ENCODE measurements around the gene CDC26.

DNA sequence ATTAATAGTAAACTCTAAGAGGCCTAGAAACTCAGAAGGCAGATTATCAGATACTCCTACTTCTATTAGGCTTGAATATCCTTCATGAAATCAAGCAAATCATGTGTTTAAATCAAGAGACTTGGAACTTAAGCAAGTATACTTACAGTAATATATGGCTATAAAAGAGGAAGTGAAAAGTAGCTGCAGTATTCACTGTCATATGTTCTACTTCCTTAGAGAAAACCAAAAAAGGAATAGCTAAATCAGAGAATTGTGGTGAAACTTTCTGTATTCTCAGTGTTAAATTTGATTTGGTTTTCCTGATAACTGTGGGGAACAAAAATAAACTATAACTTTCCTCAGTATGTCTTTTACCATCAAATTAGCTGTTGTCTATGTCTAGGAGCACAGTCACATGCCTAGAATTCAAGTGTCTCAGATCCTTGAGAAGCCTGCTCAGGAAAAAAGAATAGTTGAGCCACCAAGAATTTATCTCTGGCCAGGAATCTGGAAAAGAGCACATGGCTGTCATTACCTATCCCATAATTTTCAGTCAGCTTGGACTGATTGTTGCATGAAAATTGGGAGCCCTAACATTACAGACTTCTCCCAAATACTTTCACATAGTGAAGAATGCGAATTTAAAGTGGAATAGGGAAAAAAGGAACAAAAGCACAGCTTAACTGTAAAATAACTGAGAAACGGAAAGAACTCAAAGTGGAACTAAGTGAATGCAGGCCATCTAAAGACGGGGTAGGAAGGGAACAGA, 56.0 kb downstream of the CDC26 start:
- TF ChIP-seq, protein P1, sequence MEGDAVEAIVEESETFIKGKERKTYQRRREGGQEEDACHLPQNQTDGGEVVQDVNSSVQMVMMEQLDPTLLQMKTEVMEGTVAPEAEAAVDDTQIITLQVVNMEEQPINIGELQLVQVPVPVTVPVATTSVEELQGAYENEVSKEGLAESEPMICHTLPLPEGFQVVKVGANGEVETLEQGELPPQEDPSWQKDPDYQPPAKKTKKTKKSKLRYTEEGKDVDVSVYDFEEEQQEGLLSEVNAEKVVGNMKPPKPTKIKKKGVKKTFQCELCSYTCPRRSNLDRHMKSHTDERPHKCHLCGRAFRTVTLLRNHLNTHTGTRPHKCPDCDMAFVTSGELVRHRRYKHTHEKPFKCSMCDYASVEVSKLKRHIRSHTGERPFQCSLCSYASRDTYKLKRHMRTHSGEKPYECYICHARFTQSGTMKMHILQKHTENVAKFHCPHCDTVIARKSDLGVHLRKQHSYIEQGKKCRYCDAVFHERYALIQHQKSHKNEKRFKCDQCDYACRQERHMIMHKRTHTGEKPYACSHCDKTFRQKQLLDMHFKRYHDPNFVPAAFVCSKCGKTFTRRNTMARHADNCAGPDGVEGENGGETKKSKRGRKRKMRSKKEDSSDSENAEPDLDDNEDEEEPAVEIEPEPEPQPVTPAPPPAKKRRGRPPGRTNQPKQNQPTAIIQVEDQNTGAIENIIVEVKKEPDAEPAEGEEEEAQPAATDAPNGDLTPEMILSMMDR (IDR thresholded peaks at IDR 0.05) = no peak
- TF ChIP-seq TP53 (CRISPR knock-in tag; IDR thresholded peaks at IDR 0.05) = no peak
- TF ChIP-seq KAT7 (CRISPR knock-in tag; IDR thresholded peaks at IDR 0.05; ENCODE audit: borderline replicate concordance) = no peak
- no peak for TF ChIP-seq CBFB (CRISPR knock-in tag; IDR thresholded peaks at IDR 0.05; ENCODE audit: low read depth)
- TF ChIP-seq FOXK1 (CRISPR knock-in tag; IDR thresholded peaks at IDR 0.05) = no peak
- no peak for TF ChIP-seq RELA (CRISPR knock-in tag; IDR thresholded peaks at IDR 0.05; ENCODE audit: borderline replicate concordance)
